Activated CD4-positive, CD25-positive, alpha-beta regulatory T cell (primary cell): ENCODE results near the gene MAPK8IP3.
"Not testable (repeated sequence)": the region's sequence is repeated elsewhere in the genome, so short reads cannot be mapped to it uniquely, and the experiment has no call there.

Source experiments
- DNase-seq, 4 experiments: peaks; one replicate each; lab custom pipeline; 2025; lab: John Stamatoyannopoulos, UW

The MAPK8IP3 gene

GRCh38 chr16:1678500-1679098 lies 27.4 kb upstream of the MAPK8IP3 start:
- peak; percentile 17 to 25 (median 18) for DNase-seq

DNA sequence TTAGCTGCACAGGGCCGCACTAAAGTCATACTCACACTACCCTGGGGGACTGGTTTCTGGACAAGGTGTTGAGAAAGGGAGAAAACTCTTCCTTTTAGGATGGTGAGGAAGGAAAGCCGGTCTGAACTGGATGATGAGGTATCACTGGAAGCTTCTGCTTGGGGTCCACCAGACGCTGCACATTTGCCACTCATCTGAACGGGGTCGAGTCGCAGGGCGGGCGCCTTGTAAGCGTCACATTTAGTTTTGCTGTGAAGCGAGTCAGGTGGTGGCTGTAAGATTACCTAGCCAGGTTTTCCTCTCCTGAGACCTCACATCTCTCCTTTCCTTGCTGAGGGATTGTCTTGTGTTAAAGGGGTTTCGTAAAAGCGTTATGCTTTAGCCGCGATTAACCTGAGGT lies 25.6 kb upstream of the MAPK8IP3 start:
- DNase-seq: no peak

GRCh38 chr16:1681032-1681431 lies 25.0 kb upstream of the MAPK8IP3 start:
- DNase-seq: no peak

GRCh38 chr16:1687427-1688316 lies 18.3 kb upstream of the MAPK8IP3 start:
- no peak for DNase-seq

- DNase-seq: no peak
Measured at GRCh38 chr16:1688807-1689560, 17.0 kb upstream of the MAPK8IP3 start.

DNA sequence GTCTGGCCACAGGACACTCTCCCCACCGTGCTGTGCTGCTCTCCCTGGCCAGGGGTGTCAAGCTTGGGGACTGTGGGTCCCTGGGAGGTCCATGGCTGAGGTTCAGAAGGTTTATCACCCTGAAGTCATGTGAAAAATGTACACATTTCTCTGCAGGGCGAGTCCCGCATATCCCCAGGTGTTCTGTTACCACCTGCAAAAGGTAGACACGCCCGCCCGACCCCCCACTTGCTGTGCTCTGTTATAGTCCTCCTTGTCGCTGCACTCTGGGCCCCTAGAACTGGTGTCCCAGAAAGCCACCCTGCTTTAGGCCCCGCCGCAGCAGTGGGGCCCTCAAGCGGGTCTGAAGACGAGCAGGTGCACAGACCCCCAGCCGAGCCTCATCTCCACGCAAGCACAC lies 16.1 kb upstream of the MAPK8IP3 start:
- DNase-seq: no peak

DNA sequence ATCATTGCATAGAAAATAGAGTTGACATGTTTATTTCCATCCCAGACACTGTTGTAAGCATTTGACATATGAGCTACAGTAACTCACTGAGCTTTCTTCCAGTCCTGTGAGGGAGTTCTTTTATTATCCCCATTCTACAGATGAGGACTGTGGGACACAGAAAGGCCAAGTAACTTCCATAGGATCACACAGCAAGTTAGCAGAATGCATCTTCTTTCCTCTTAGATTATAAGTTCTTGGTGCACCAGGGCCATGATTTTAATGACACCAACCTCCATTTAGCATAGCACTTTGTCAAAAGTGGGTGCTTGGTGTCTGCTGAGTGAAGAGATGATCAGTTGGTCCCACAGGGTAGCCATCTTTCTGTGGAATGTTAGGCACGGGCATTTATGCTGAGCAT lies 15.2 kb upstream of the MAPK8IP3 start:
- DNase-seq: no peak

GRCh38 chr16:1691276-1691675 lies 14.7 kb upstream of the MAPK8IP3 start:
- no peak for DNase-seq

GRCh38 chr16:1691956-1692355 lies 14.0 kb upstream of the MAPK8IP3 start:
- DNase-seq: no peak

DNA sequence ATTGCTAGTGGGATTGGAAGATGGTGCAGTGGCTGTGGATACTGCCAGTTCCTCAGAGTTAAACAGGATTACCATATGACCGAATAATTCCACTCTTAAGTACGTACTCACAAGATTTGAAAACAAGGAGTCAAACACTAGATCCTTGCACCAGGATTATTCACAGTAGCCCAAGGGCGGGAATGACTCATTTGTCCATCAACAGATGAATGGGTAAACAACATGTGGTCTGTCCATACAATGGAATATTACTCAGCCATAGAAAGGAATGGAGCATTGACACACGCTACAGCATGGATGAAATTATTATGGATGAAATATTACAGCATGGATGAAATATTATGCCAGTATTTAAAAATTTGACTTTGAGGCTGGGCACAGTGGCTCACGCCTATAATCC lies 9.1 kb upstream of the MAPK8IP3 start:
- no peak for DNase-seq

DNA sequence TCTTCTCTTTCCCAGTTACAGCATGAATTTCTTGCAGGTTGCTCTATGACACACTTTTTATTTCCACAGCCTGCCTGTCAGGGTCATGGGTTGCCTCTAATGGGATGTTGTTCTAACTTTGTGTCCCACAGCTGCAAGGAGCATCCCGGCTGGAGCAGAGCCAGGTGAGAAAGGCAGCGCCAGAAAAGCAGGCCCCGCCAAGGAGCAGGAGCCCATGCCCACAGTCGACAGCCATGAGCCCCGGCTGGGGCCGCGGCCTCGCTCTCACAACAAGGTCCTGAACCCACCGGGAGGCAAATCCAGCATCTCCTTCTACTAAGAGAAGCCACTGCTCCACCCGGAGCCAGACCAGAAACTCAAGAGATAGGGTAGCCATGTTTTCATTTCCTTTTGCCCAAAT lies 7.3 kb upstream of the MAPK8IP3 start:
- no peak for DNase-seq

DNA sequence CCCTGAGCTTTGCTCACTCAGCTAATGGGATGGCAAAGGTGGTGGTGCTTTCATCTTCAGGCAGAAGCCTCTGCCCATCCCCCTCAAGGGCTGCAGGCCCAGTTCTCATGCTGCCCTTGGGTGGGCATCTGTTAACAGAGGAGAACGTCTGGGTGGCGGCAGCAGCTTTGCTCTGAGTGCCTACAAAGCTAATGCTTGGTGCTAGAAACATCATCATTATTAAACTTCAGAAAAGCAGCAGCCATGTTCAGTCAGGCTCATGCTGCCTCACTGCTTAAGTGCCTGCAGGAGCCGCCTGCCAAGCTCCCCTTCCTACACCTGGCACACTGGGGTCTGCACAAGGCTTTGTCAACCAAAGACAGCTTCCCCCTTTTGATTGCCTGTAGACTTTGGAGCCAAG lies 5.7 kb upstream of the MAPK8IP3 start:
- DNase-seq: no peak

DNA sequence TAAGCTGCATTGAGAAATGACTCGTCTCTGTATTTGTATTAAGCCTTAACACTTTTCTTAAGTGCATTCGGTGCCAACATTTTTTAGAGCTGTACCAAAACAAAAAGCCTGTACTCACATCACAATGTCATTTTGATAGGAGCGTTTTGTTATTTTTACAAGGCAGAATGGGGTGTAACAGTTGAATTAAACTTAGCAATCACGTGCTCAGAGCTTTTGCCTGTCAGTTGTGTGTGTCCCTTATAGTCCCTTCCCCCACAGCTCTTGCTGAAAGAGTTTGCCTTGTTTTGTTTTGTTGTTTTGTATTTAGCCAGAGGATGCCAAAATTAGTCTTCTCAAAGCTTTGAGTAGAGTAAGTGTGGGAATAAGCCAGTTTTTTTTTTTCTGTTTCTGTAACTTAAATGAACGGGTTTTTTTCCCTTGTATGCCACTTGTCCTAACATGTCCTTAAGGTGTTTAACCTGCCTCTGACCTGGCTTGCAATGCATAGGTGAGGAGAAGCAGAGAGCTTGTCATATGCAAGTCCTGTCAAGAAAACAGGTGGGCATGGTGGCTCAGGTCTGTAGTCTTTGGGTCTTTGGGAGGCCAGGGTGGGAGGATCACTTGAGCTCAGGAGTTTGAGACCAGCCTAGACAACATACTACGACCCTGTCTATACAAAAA lies 4.6 kb upstream of the MAPK8IP3 start:
- no peak for DNase-seq

DNA sequence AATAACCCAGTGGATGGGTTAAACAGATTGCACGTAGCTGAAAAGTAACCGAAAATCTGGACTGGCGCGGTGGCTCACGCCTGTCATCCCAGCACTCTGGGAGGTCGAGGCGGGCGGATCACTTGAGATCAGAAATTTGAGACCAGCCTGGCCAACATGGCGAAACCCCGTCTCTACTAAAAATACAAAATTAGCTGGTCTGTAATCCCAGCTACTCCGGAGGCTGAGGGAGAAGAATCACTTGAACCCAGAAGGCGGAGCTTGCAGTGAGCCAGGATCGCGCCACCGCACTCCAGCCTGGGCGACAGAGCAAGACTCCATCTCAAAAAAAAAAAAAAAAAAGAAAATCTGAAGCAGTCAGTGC lies 689 bp upstream of the MAPK8IP3 start:
- DNase-seq: not testable (repeated sequence)

DNA sequence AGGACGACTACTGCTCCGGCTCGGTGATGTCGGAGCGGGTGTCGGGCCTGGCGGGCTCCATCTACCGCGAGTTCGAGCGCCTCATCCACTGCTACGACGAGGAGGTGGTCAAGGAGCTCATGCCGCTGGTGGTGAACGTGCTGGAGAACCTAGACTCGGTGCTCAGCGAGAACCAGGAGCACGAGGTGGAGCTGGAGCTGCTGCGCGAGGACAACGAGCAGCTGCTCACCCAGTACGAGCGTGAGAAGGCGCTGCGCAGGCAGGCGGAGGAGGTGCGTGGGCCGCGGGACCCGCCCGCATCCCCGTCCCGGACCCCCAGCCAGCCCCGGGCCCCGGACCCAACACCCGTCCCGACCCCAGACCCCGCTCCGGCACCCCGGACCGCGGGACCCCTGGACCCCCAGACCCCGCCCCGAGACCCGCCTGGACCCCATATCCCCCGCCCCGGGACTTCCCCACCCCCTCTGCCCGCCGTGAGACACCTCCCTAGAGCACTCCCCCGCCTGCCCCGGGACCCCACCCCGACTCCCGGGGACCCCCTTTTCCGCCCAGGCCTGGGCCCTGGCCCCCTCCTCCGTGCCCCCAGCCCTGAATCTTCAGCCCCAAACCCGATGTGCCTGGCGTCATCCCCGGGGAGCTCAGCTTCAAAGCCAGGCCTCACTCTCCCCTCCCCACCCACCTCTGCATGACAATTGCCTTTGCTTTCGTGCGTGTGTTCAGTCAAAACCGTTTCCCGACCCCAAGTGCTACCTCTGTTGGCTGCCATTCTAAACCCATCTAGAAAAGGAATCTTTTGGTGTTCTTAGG lies 594 bp downstream of the MAPK8IP3 start:
- DNase-seq: peak; percentile 26 to 48 (median 38)

GRCh38 chr16:1707193-1707790 lies 1.3 kb downstream of the MAPK8IP3 start:
- DNase-seq: no peak

DNA sequence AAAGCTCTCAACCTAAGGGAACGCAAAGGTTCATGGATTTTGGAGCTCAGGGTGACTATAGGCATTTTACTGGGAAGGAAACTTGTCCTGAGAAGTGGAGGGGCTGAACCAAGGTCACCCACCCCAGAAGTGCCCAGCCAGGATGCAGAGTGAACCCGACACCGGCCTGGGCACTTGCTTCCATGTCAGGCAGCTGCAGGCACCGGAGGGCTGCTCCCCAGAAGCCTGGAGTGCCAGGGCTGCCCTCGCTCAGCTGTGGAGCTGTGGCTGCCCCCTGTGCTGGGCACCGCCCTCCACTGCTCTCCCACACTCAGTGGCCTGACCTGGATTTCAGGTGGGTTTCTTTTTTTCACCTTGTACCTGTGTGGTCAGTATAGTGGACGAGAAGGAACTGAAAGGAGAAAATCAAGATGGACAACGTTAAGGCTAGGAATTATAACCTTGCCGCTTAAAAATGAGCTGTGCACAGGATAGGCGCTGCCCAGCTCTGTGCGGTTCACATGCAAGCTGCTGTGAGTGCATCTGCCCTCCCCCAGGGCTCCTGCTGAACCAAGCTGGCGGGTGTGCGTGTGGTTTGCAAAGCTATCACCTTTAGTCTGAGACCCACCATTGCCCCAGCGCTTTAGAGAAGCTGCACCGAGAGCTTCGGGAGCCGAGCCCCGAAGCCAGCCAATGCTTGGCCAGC lies 2.2 kb downstream of the MAPK8IP3 start:
- no peak for DNase-seq

- no peak for DNase-seq
Measured at GRCh38 chr16:1708768-1709180, 2.8 kb downstream of the MAPK8IP3 start.

- no peak for DNase-seq
Measured at GRCh38 chr16:1709356-1709755, 3.4 kb downstream of the MAPK8IP3 start.

GRCh38 chr16:1710811-1711507 lies 5.0 kb downstream of the MAPK8IP3 start:
- DNase-seq: no peak
